ENCODE data around the gene SCN3B. TPM values are rescaled to one million over a fixed set of nuclear protein-coding genes. Genes with fewer than 3 reads are reported as not detected.

SCN3B gene
- total and polyA plus RNA-seq, 9 of the 15 experiments (the other 6 are each of a cell fraction or from before 2014, with no cell fraction given) = 0.01 to 0.15 (median 0.04) TPM; not detected in 6

- no peaks in the 10 kb centered on the region for H3K79me2 ChIP-seq (ENCODE audit: control insufficient read depth, insufficient read depth, low read length)
- H3K36me3 ChIP-seq (ENCODE audit: control insufficient read depth, insufficient read depth, low read length) = no peaks in the 10 kb centered on the region
- H3K4me2 ChIP-seq (ENCODE audit: insufficient read depth, low read length) = no peak overlapping the region
- no peaks in the 10 kb centered on the region for H3K9me1 ChIP-seq (ENCODE audit: control insufficient read depth, insufficient read depth, low read length)
- TF ChIP-seq KDM4B (IDR thresholded peaks at IDR 0.05; ENCODE audit: borderline replicate concordance in 2 of 2, low read depth in 1 of 2) = no peak
- no peak for TF ChIP-seq ZHX1 (conservative IDR thresholded peaks at IDR 0.05; ENCODE audit: low read length)
- TF ChIP-seq ELF4 (CRISPR knock-in tag; IDR thresholded peaks at IDR 0.05) = no peak
- no peak overlapping the region for H3K4me3 ChIP-seq
- no peak for ATAC-seq
- no peak for FAIRE-seq
- POLR2A ChIA-PET = interaction anchor here (0.6 kb wide), 1 partner anchor 104 kb away, joined by 3 read pairs; no protein-coding TSS in a partner anchor
- DNase-seq (ENCODE audit: extremely low read depth in 1 of 4, low spot score in 3 of 4) = no peak
- no peaks in the 10 kb centered on the region for H4K20me1 ChIP-seq (replicated peaks; ENCODE audit: control insufficient read depth, insufficient read depth, low read length)
- in situ Hi-C loops (cut with MboI) = no loop called here
- no peaks in the 10 kb centered on the region for H3K4me1 ChIP-seq (replicated peaks in 1 of 2; ENCODE audit: control insufficient read depth in 2 of 2, insufficient read depth in 2 of 2, low read length in 2 of 2)
- intact Hi-C loops (cut with micrococcal nuclease) = no loop called here
- no peak overlapping the region for H3K27ac ChIP-seq (ENCODE audit: extremely low read depth, low read depth, low read length)
- H3K9ac ChIP-seq (ENCODE audit: insufficient read depth in 1 of 2, low read depth in 2 of 2, low read length in 2 of 2) = no peak overlapping the region
- 0% methylated on average over 5 of the region's 5 CpGs for WGBS (ENCODE audit: insufficient coverage, low coverage, missing lambda C conversion rate)
- peaks cover 0 to 5% of the 10 kb centered on the region in 2 experiments; a peak in 2 of 5 replicates for H3K27me3 ChIP-seq (ENCODE audit: control insufficient read depth in 2 of 2, insufficient read depth in 2 of 2, low read length in 2 of 2)
- CTCF ChIA-PET (ENCODE audit: low intra/inter-chr PET ratio) = no interaction called here
- no peaks in the 10 kb centered on the region; the same call in 1 of the 2 replicates for H3K9me3 ChIP-seq (replicated peaks; ENCODE audit: control insufficient read depth, insufficient read depth, low read depth, low read length)
- BruUV-seq (replicated peaks) = no TSS peak
- H2AFZ ChIP-seq (ENCODE audit: low read depth, low read length) = no peak overlapping the region
These were observed 18.1 kb upstream of the SCN3B start for GRCh38 chr11:123672568-123672967.
